ENCODE measurements around the gene CPPED1.

- TF ChIP-seq CTCF (IDR thresholded peaks at IDR 0.05): no peak
- TF ChIP-seq POLR2A (IDR thresholded peaks at IDR 0.05): no peak
Observed at GRCh38 chr16:12786081-12786480, 17.6 kb downstream of the CPPED1 start.

Measured in tibial nerve (tissue), 3 donors.